HL-60 (cell line): ENCODE results near the gene FADS6.
A peak's percentile ranks its signal among the peaks of the same experiment; 100 is the strongest.
"Not testable (repeated sequence)": the region's sequence is repeated elsewhere in the genome, so short reads cannot be mapped to it uniquely, and the experiment has no call there.

ENCODE experiments used
- DNase-seq, 2 experiments: peaks; one replicate each; pipeline ENCODE4 v3.0.0-alpha.2; 2010 to 2020; ENCODE audit warnings: low read depth in 1 of 2, low spot score in 1 of 2
- H3K27ac ChIP-seq: fragments of 250-450 bp; sonication (Bioruptor Pico); replicated peaks from 2 replicates; pipeline ENCODE4 v1.5.1; 2020; ENCODE audit warnings: mild to moderate bottlenecking, moderate library complexity
- H3K27me3 ChIP-seq: fragments of 250-450 bp; sonication (Bioruptor Pico); 2 replicates; pipeline ENCODE4 v1.5.1; 2021; ENCODE audit warnings: mild to moderate bottlenecking, moderate library complexity; ENCODE audit not compliant: insufficient read depth, poor library complexity, severe bottlenecking
- H3K4me3 ChIP-seq: replicated peaks from 2 replicates; pipeline ENCODE4 v1.5.1; 2011; ENCODE audit warnings: mild to moderate bottlenecking, control low read depth, low read length; ENCODE audit not compliant: insufficient read depth
- GABPA ChIP-seq: IDR thresholded peaks from 2 replicates; pipeline ENCODE4 v1.6.1; 2012; ENCODE audit warnings: low read depth
- POLR2AphosphoS5 ChIP-seq: IDR thresholded peaks from 2 replicates; pipeline ENCODE4 v1.6.1; 2012; ENCODE audit warnings: low read depth
- SPI1 ChIP-seq: IDR thresholded peaks from 2 replicates; pipeline ENCODE4 v1.6.1; 2012; ENCODE audit warnings: low read depth, mild to moderate bottlenecking, borderline replicate concordance
- TF ChIP-seq, protein P1 (sequence below): IDR thresholded peaks from one replicate; pipeline ENCODE4 v1.5.1; 2011; ENCODE audit warnings: low read length, control low read depth, inconsistent platforms; ENCODE audit not compliant: insufficient read depth
- TF ChIP-seq, protein P2 (sequence below): IDR thresholded peaks from 2 replicates; pipeline ENCODE4 v1.6.1; 2012; ENCODE audit warnings: low read depth; ENCODE audit not compliant: insufficient replicate concordance

The FADS6 gene

DNA sequence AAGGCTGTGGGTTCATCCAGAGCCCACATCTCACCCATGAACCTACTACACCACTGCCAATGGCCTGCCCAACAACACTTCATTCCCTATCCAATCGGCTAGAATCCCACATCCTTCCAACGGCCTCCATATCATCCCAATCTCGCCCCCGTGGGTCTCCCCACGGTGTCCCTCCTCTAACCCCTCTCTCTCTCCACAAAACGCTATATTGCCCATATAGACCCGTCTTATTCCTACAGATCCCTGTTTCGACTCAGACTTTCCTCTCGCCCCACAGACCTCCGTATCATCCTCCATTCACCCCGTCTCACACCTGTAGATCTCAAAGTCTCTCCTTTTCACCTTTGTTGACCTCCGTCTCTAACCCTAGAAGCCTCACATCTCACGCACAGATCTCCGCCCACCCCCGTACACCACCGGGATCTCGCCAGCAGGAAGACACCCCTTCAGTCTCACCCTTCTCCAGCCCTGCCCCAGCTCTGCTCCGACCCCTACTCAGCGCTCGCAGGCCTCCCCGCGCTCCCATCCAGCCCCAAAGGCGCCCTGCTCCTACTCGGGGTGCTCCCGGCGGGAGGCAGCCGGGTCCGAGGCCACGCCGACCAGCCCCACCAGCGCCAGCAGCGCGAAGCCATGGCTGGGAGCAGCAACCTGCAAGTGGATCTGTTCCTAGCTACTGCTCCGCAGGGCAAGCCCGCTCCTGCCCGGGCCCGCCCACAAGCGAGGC, 21.0 kb downstream of the FADS6 start, which contains the start of gene FDXR:
Gene FDXR, minus strand, starts transcription at position 682 of the 724 bp plus-strand sequence. Its CDS starts 50 bp downstream, at position 632.
- TF ChIP-seq SPI1 (no peak), POLR2AphosphoS5 (no peak; the same call in 1 of the 2 replicates), GABPA (no peak)
- TF ChIP-seq, protein P1, sequence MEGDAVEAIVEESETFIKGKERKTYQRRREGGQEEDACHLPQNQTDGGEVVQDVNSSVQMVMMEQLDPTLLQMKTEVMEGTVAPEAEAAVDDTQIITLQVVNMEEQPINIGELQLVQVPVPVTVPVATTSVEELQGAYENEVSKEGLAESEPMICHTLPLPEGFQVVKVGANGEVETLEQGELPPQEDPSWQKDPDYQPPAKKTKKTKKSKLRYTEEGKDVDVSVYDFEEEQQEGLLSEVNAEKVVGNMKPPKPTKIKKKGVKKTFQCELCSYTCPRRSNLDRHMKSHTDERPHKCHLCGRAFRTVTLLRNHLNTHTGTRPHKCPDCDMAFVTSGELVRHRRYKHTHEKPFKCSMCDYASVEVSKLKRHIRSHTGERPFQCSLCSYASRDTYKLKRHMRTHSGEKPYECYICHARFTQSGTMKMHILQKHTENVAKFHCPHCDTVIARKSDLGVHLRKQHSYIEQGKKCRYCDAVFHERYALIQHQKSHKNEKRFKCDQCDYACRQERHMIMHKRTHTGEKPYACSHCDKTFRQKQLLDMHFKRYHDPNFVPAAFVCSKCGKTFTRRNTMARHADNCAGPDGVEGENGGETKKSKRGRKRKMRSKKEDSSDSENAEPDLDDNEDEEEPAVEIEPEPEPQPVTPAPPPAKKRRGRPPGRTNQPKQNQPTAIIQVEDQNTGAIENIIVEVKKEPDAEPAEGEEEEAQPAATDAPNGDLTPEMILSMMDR = no peak
- TF ChIP-seq, protein P2, sequence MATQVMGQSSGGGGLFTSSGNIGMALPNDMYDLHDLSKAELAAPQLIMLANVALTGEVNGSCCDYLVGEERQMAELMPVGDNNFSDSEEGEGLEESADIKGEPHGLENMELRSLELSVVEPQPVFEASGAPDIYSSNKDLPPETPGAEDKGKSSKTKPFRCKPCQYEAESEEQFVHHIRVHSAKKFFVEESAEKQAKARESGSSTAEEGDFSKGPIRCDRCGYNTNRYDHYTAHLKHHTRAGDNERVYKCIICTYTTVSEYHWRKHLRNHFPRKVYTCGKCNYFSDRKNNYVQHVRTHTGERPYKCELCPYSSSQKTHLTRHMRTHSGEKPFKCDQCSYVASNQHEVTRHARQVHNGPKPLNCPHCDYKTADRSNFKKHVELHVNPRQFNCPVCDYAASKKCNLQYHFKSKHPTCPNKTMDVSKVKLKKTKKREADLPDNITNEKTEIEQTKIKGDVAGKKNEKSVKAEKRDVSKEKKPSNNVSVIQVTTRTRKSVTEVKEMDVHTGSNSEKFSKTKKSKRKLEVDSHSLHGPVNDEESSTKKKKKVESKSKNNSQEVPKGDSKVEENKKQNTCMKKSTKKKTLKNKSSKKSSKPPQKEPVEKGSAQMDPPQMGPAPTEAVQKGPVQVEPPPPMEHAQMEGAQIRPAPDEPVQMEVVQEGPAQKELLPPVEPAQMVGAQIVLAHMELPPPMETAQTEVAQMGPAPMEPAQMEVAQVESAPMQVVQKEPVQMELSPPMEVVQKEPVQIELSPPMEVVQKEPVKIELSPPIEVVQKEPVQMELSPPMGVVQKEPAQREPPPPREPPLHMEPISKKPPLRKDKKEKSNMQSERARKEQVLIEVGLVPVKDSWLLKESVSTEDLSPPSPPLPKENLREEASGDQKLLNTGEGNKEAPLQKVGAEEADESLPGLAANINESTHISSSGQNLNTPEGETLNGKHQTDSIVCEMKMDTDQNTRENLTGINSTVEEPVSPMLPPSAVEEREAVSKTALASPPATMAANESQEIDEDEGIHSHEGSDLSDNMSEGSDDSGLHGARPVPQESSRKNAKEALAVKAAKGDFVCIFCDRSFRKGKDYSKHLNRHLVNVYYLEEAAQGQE = no peak
- peak within 1 kb of the TSS; percentile 62 for H3K4me3 ChIP-seq
- H3K27me3 ChIP-seq = no peaks in the 10 kb centered on the region
- H3K27ac ChIP-seq = peak within 1 kb of the TSS; percentile 91
- DNase-seq = no peak

DNA sequence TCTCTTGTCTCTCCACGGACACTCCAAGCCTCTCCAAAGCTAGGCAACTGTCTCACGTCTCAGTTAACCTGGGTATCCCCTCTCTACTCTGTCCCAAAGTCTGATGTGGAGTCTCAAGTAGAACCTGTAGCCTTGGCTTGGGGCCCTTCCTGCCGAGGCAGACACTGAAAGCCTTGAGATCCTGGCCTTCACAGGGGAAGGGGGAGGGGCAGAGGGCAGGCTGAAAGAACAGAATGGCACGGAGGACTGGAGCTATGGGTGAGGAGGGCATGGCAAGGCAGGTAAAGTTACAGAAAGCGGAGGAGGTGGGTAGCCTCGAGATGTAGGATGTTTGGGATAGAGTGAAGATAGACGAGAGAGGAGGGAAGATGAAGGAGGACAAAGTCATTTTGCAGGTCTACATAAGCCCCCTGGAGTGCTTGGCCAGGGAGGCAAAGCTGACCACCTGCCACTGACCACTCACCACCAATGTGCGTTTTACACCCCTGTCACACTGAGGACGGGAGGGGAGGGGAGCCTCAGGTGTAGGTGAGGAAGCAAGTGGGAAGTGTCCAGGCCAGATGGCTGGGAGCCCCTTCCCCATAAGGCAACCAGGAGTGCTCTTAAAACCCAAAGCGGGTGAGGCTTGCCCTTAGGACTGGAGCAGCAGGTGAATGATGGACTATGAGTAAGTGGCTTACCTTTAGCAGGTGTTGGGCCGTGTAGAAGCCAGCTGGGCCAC, 21.9 kb downstream of the FADS6 start:
- DNase-seq = no peak
- H3K27me3 ChIP-seq = no peaks in the 10 kb centered on the region
- H3K4me3 ChIP-seq = no peak overlapping the region
- no peak for TF ChIP-seq SPI1
- TF ChIP-seq, protein P1 = no peak
- TF ChIP-seq GABPA = no peak
- no peak for TF ChIP-seq POLR2AphosphoS5
- TF ChIP-seq, protein P2 = no peak
- no peak overlapping the region for H3K27ac ChIP-seq

DNA sequence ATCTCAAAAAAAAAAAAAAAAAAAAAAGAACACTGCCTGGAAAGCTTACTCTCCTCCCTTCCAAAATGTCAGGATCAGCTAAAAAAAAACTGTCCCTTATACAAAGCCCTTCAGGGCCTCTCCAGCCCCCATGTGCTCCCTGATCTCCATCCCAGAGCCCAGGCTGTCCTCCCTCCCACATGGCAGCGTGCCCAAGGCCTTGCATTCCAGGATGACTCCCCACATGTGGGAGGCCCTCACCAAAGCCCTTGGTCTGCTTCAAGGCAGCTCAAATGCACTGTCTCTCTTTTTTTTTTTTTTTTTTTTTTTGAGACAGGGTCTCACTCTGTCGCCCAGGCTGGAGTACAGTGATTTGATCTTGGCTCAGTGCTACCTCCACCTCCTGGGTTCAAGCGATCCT, 22.9 kb downstream of the FADS6 start:
- DNase-seq = no peak
- no peak overlapping the region for H3K4me3 ChIP-seq
- H3K27ac ChIP-seq = no peak overlapping the region
- TF ChIP-seq, protein P2 = no peak
- TF ChIP-seq, protein P1 = no peak
- TF ChIP-seq SPI1 (no peak), GABPA (no peak), POLR2AphosphoS5 (no peak)
- H3K27me3 ChIP-seq = no peaks in the 10 kb centered on the region

DNA sequence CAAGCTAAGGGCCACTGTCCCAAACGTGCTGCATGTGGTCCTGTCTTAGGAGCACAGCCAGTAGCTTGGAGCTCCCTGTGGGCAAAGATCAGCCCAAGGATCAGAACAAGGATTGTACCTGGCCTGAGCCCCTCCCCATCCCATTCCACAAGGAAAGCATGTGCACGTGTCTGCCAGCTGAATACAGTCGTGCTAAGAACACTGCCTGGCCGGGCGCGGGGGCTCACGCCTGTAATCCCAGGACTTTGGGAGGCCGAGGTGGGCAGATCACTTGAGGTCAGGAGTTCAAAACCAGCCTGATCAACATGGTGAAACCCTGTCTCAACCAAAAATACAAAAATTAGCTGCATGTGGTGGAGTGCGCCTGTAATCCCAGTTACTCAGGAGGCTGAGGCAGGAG, 23.4 kb downstream of the FADS6 start:
- H3K27ac ChIP-seq, DNase-seq, H3K27me3 ChIP-seq, H3K4me3 ChIP-seq: not testable (repeated sequence)
